HG03469 (cell line): ENCODE data around the gene ANKLE2.
A peak's percentile ranks its signal among the peaks of the same experiment; 100 is the strongest.
"Not testable (repeated sequence)": the region's sequence is repeated elsewhere in the genome, so short reads cannot be mapped to it uniquely, and the experiment has no call there.

Experiments used
- ATAC-seq: cut with Tn5 transposase; IDR thresholded peaks from one replicate; pipeline ENCODE4 v1.9.1; 2021; ENCODE audit warnings: mild to moderate bottlenecking, moderate library complexity, moderate number of reproducible peaks; ENCODE audit not compliant: unreplicated experiment

ANKLE2 gene

DNA sequence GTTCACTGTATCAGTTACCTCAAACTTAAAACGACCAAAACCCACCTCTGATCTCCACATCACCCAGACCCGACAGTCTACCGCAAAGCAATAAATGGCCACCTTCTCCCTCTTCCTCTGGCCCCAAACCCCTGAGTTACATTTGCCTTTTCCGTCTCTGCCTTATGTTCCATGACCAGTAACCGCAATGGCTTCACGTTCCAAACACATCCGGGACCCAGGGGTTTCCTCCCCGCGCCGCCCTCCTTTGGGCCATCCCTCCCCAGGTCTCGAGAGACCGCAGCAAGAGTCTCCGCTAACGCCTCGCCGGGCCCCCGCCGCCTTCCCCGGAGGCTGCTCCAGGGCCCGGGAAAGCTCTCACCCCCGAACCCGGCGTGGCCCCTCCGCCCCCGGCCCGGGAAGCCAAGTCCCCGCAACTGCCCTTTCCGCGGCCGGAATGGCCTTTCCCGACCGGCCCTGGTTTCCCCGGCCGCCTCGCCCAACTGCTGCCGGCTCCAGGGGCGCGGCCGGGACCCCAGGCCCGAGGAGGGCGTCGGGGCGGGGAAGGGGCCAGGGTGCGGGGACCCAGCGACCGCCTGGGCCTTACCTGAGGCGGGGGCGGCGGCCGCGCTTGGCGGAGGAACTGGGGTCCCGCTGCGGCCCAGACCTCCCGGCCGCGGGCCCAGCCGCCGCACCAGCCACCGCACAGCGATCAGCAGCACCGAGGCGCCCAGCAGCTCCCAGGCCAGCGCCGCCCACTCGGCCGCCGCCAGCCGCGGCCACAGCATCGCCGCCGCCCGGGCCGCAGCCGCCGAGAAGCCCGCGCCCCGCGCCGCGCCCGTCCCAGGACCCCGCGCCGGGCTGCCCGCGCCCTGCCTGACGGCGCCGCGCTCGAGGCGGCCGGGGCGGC, at the start of gene ANKLE2:
Gene ANKLE2 (minus strand): TSS at position 801 of the 889 bp plus-strand sequence. CDS start 34 bp downstream, at position 767.
- peak; percentile 8 for ATAC-seq

DNA sequence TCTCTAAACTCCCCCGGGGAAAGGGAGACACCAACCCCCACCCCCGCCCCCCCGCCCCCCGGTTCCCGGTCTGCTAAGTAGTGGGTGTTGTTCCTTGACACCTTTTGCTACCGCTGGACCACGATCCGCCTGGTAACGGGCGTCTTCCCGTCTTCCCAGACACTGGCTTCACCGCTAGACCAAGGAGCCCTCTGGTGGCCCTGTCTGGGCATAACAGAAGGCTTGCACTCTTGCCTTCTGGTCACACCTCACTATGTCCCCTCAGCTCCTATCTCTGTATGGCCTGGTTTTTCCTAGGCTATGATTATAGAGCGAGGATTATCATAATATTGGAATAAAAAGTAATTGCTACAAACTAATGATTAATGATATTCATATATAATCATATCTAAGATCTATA, 47.8 kb upstream of the ANKLE2 start:
- not testable (repeated sequence) for ATAC-seq

DNA sequence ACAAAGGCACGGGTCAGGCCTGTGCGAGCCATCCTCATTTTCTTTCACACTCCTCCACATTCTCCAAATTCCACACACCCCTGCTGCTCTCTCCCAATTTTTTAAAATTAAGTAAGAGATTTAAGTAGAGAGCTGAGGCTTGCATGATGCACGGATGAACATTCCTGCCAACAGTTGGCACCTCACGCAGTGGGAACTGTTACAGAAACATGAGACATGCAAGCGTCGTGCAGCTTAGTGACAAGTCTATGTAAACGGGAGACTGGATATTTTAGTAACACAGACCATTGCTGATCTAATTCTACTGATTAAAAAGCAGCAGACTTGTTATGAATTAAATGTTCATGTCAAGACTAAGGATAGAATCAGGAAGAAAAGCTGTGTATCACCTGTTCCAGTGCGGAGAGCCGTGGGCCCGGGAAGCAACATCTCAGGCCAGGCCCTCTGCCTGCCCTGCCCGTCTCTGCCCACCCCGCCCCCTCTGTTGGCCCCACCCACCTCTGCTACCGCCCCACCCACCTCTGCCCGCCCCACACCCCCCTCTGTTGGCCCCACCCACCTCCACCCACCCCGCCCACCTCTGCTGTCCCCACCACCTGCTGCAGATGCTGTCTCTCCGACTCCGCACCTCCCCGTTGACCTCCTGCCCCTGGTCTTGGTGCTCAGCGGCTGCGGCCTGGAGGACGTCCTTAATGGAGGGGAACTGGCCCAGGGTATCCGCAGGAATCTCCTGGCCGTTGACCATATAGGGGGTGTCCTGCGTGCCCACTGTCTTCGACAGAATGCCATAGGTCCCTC, 45.9 kb upstream of the ANKLE2 start:
- no peak for ATAC-seq

DNA sequence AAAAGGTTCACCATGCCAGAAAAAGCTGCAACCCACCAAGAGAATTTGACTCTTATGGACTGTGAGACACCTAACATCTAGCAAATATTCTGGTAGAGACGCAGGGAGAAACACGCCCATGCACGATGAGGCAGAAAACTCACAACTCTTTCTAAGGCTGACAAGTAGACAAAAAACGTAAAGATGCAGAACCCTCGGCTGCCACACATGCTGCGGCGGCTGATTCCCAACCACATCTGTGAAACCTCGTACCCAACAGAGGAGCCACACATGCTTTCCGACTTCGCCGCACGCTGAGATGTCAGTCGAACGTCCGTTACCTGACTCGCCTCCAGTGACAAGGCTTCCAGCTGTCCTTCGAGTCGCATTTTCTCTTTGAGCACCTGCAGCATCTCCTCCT, 45.2 kb upstream of the ANKLE2 start:
- ATAC-seq = no peak

DNA sequence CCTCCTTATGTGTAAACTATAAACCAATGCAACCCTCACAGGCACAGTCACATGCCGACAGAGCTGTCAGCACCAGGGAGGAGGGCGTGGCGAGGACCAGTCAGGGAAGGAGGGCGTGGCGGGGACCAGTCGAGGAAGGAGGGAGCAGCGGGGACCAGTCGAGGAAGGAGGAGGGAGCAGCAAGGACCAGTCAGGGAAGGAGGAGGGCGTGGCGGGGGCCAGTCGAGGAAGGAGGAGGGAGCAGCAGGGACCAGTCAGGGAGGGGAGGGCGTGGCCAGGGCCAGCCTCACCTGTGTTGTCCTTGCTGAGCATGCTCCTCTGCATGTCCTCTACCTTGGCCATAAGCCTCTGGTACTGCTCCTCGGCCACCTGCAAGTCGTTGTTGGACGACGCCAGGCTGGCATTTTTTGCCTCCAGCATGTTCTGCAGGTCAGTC, 42.8 kb upstream of the ANKLE2 start:
- no peak for ATAC-seq

DNA sequence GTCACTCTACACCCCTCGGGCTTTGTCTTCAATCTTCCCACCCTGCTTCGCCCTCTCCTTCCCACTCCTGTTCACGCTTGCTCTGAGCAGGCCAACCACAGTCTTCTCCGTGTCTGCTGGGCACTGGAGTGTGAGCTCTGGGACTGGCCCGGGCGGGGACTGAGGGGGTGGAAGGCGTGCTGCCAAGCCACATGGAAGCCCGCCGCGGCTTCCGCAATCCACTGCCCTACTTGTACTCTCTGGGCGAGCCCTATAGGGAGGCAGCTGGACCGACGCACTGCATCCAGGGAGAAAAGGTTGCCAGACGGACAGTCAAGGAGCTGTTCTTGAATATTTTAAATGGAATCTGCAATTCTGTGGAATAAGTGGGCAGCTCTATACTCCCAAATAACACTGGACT, 42.3 kb upstream of the ANKLE2 start:
- no peak for ATAC-seq

DNA sequence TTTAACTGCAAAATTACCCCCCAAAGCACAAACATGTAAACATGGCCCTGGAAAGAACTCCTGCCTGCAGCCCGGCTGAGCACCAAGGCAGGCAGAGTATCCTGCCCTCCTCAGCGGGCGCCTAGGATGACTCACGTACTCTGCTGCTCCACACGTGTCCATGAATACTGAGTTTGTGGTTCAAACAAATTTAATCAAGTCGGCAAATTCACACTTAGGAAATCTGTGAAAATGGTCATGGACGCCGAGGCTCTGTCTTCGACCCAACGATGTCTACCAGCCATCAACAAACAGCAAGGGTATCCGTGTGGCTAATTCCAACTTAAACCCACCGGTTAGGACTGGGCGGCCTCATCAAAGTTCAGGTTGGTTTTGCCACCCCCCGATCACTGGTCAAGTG, 41.5 kb upstream of the ANKLE2 start:
- no peak for ATAC-seq

DNA sequence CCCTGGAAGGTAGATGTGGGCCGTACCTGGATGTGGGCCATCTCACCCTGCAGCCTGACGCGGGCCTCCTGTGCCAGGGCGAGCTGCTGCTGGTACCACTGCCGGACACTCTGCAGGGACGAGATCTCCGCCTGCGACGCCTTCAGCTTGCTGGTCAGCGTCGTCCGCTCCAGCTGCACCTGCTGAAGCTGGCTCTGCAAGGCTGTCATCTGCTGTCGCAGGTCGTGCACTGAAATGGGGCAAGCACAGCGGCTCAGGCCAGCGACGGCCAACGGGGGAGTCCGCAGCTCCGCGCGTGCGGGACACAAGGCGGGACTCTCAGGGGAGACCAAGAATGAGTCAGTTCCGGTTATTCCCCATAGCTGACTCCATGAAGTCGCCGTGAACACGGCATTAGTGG, 40.1 kb upstream of the ANKLE2 start:
- no peak for ATAC-seq

DNA sequence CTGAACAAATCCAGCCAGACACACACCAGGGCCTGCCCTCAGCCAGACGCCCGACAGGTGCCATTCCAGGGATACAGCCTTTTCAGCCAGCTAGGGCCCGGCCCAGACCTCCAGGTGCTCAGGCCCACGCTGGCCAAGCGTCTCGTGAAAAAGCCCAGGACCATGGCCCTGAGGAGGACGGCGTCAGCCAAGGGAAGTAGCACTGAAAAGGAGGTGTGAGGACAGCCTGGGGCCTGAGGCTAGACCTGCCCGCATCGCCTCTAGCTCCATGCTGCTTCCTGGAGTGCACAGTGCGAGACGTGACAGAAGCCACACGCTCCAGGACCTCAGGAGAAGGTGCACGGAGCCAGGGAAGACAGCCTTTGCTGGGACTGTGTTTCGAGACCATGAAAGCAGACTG, 37.2 kb upstream of the ANKLE2 start:
- no peak for ATAC-seq

DNA sequence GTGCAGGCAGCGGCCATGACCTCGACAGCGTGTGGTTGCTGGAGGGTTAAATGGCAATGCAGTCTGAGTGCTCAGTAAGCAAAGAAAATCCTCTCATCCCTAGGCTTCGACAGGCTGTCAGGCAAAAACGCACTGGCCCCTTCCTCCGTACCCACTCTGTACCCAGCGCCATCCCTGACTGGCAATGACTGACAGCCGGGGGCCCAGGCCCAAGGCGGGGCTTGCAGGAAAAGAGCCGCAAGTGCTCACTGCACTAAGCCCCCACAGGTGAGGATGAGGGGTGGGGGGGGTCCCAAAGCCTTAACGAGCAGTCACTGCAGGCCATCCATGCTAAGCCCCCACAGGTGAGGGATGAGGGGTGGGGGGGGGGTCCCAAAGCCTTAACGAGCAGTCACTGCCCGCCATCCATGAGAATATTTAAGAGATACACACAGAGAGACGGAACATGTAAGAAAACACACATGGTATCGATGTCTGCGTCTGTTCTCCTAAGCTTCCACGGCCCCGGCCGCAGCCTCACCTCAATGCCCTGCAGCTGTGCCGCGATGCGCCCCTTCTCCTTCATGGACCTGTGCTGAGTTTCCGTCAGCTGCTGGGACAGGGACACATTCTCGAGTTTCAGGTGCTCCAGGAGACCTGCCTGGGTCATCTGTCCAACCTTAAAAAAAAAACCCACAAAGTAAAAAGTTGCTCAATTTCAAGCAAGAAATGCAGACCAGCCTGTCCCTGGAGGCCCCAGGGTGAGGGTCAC, 36.4 kb upstream of the ANKLE2 start:
- no peak for ATAC-seq

DNA sequence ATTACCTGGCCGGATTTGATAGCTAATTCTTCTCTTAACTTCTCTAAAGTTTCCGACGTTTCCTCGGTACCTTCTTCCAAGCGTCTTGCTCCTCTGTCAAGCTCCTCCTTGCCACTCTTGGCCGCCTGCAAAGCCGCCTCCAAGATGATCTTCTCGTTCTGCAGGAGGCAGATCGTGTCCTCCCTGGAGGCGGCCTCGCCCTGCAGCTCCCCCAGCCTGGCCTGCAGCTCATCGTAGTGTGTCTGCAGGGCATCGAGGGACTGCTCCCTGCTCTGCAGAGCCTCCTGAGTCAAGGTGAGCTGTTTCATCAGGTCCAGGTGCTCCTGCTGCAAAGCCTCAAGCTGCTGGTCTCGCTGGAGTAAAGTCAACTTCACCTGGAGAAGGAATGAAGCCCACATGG, 34.2 kb upstream of the ANKLE2 start:
- no peak for ATAC-seq

DNA sequence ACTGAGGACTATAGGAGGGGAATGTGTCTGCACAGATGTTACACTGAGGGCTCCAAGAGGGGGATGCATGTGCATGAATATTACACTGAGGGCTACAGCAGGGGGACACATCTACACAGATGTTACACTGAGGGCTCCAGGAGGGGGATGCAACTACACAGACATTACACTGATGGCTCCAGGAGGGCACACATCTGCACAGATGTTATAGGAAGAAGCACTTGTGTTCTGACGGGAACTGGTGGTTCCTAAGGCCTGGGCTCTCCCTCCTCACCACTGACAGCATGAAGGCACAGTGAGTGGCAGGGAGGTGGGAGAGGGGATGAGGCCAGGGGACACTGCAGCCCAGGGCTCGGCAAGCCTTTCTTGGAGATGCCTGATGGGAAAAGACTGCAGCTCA, 30.3 kb upstream of the ANKLE2 start:
- ATAC-seq = not testable (repeated sequence)

DNA sequence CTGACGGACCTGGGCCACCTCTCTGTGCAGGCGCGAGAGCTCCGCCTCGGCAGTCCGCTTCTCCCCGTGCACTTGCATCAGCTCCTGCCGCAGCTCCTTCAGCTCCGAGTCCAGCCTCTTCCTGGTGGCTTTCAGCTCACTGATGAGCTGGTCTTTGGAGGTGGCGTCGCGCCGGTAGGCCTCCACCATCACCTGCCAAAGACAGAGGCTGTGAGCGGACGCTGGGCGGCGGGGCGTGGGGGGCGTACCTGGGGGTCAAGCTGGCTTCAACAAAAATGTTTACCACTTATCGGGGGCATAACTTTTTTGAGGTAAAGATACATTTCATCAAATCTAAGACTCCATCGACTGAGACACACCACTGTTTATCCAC, 27.5 kb upstream of the ANKLE2 start:
- ATAC-seq = no peak

DNA sequence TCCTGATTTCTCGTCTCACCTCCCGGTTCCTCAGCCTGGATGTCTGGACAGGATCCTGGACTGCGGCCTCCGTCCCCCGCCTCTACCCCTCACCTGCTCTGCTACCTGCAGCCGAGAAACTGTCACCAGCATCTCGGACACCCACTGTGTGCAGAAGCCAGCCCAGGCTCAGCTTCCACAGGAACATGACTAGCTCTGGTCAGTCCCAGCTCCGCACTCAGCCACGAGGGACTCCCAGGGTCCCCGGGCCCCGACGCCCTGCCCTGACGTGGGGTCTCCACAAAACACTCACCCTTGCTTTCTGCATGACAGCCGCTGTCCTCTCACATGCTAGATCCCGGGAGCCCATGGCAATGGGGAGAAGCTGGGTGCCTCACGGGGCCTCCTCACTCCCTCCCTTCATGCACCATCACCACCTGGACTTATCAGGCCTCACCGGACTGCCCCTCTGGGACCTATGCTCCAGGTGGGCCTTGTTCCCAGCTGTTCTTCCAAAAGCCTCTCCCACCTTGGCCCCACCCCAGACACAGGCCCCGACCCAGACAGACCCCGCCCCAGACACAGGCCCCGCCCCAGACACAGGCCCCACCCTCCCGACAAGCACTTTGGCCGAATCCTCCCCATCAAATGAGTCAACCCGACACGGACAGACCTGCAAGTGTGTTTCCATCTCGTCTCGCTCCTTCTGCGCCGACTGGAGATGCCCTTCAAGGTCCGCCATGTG, 26.9 kb upstream of the ANKLE2 start:
- ATAC-seq = no peak

DNA sequence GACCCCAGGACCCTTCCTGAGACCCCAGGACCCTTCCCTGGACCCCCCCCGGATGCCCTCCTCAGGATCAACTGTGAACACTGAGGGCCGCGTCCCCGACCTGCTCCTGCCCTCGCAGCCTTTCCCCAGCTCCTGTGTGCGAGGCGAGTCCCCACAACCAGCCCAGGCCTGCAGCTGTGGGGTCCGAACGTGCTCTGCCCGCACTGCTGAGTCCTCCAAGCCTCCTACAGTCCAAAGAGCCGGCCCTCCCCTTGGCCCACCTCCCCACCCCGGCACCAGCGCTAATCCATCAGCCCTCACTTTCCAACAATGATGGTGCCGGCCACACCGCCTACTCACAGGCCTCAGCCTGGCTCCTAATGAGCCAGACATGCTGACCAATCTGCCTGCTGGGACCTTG, 26.2 kb upstream of the ANKLE2 start:
- ATAC-seq = no peak

DNA sequence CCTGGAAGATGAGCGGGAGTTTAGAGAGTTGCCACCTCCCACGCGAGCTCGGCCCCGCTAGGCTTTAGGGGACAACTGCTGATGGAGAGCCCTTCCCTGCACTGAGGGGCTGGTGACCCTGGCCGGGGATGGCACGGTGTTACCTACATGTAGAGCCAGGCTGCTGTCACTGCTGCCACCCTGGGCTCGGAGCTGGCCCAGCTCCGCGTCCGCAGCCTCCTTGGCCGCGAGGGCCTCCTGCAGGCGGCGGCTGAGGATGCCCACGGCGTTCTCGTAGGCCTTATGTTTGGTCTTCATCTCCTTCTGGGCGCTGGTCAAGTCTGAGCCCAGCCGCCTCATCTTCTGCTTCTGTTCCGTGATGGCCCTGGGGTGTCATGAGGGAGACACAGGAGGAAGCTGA, 24.6 kb upstream of the ANKLE2 start:
- no peak for ATAC-seq

DNA sequence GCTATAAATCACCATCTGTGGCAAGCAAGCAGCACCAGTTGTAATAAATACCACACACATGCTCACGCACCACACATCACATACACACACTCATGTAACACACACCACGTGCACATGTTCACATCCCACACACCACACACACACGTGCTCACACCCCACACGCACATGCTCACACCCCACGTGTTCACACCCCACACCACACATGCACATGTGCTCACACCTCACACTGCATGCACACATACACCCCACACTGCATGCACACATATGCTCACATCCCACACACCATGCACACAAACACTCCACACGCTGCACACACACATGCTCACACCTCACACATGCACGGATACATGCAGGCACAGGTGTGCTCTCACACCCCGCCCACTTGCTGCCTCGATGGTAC, 22.9 kb upstream of the ANKLE2 start:
- no peak for ATAC-seq

DNA sequence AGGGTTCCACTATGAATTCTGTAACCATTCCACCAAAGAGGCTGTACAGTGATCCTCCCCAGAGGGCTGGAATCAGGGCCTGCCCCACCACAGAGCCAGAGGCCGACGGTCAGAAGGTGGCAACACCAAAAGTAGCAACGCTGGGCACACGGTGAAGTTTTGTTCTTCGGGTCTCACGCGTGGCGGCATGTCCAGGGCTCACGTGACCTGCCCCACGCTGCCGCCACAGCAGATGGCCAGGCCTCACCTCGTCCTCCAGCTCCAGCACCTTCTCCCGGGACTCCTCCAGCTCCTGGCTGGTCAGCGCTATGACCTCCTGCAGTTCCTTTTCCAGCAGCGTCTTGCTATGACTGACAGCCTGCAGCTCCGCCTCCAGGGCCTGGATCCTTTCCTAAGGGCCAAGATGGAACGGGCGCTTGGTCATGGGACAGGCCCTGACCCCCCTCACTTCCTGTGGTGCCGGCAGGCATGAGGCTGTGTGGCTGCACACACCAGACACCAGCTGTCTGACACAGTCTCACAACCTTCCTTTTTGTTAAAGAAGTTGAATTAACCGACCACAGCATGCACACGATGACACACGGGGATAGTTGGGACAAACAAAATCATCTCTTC, 22.4 kb upstream of the ANKLE2 start:
- ATAC-seq = no peak

DNA sequence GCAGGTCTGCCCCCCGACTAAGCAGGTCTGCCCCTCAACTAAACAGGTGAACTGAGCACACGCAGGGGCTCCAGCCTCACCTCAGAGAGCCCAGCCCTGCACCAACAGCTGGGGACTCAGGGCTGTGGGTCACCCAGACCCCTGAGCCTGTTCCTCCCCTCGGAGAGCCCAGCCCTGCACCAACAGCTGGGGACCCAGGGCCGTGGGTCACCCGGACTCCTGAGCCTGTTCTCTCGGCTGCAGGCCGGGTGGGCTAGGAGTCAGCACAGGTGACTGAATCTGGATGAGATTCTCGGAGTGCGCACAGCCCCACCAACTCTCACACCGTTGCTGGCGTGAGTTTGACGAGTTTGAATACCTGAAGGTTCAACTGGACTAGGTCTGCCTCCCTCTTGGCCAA, 20.3 kb upstream of the ANKLE2 start:
- no peak for ATAC-seq

DNA sequence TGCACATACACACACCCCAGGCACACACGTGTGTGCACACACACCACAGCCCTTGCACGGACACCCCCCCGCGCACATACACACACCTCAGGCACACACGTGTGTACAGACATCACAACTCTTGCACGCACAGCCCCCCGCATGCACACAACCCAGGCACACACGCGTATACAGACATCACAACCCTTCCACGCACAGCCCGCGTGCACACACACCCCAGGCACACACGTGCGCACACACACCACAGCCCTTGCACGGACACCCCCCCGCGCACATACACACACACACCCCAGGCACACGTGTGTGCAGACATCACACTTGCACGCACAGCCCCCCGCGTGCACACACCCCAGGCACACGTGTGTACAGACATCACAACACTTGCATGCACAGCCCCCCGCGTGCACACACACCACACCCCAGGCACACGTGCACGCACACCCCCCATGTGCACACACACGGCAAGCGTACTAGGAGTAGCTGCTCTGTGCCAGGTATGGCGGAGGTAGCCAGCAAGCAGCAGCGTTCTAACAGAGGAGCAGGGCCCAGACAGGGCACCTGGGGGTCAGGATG, 18.2 kb upstream of the ANKLE2 start:
- no peak for ATAC-seq
